ENCODE results near the gene CYP2C8. TPM values are rescaled to one million over a fixed set of nuclear protein-coding genes. Genes with fewer than 3 reads are reported as not detected.
"Not testable (repeated sequence)": the region's sequence is repeated elsewhere in the genome, so short reads cannot be mapped to it uniquely, and the experiment has no call there.

Gene CYP2C8
- total and polyA plus RNA-seq, 2 of the 4 experiments (the other 2 are of a cell fraction): 0.05 TPM; not detected in 1

GRCh38 chr10:95071107-95071660, 1.9 kb upstream of the CYP2C8 start:
- CTCF ChIA-PET: no interaction called here
- H3K9me3 ChIP-seq (ENCODE audit: control insufficient read depth, insufficient read depth, low read length): no peaks in the 10 kb centered on the region
- ATAC-seq (ENCODE audit: low read depth): no peak

DNA sequence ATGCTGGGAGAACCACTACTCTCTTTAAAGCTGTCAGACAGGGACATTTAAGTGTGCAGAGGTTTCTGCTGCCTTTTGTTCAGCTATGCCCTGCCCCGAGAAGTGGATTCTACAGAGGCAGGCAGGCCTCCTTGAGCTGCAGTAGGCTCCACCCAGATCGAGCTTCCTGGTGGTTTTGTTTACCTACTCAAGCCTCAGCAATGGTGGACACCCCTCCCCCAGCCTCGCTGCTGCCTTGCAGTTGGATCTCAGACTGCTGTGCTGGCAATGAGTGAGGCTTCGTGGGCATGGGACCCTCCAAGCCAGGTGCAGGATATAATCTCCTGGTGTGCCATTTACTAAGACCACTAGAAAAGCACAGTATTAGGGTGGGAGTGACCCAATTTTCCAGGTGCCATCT, 5.2 kb downstream of the CYP2C8 start:
- H2AK9ac ChIP-seq (replicated peaks; ENCODE audit: low read depth, low read length, poor library complexity); dilution Hi-C loops (cut with HindIII; ENCODE audit: low sequenced_read_pairs, unreplicated experiment); H3K4ac ChIP-seq (ENCODE audit: low read depth, low read length); H3K79me1 ChIP-seq (ENCODE audit: low read depth in 1 of 2, low read length in 2 of 2); H3K4me3 ChIP-seq (ENCODE audit: insufficient read depth, low read depth, low read length); H3K27ac ChIP-seq (ENCODE audit: insufficient read depth, low read length); H4K5ac ChIP-seq (ENCODE audit: low read depth, low read length); ATAC-seq (ENCODE audit: low read depth); POLR2A ChIA-PET (ENCODE audit: unreplicated experiment); H3K23ac ChIP-seq (ENCODE audit: low read depth, low read length); H3K27me3 ChIP-seq (ENCODE audit: control insufficient read depth, insufficient read depth, low read length); DNase-seq; H4K20me1 ChIP-seq (ENCODE audit: insufficient read depth, low read length); BruUV-seq (replicated peaks); H2BK15ac ChIP-seq (ENCODE audit: low read depth, low read length); H4K91ac ChIP-seq (ENCODE audit: insufficient read depth, low read depth, low read length); intact Hi-C loops (cut with micrococcal nuclease); H3K9me3 ChIP-seq (ENCODE audit: control insufficient read depth, insufficient read depth, low read length); H2BK120ac ChIP-seq (ENCODE audit: low read depth, low read length); H3K9me1 ChIP-seq (ENCODE audit: insufficient read depth, low read length); H2BK20ac ChIP-seq (ENCODE audit: low read depth, low read length); H3K4me2 ChIP-seq (ENCODE audit: low read depth, low read length); H2AK5ac ChIP-seq (ENCODE audit: low read depth, low read length); H3K18ac ChIP-seq (ENCODE audit: low read depth, low read length); H3K36me3 ChIP-seq (ENCODE audit: control insufficient read depth, insufficient read depth, low read length); H2AFZ ChIP-seq (replicated peaks; ENCODE audit: low read length, poor library complexity); CTCF ChIA-PET; H3K56ac ChIP-seq (ENCODE audit: extremely low read depth, insufficient read depth, low read length); H3K9ac ChIP-seq (ENCODE audit: low read depth, low read length); H4K8ac ChIP-seq (ENCODE audit: low read depth in 2 of 2, low read length in 2 of 2); in situ Hi-C loops (cut with MboI; ENCODE audit: low sequenced_read_pairs); H2BK5ac ChIP-seq (ENCODE audit: low read depth, low read length, poor library complexity, severe bottlenecking); H3K14ac ChIP-seq (replicated peaks; ENCODE audit: low read depth, low read length); H3K4me1 ChIP-seq (ENCODE audit: control insufficient read depth, insufficient read depth, low read length): not testable (repeated sequence)
- no CpG with 5 or more reads among the region's 4 CpGs for WGBS, 2 experiments (ENCODE audit: extremely low coverage in 2 of 2, insufficient read length in 1 of 2)

More at GRCh38 chr10:95071107-95071660, 1.9 kb upstream of the CYP2C8 start:
- H3K9ac ChIP-seq (ENCODE audit: low read depth, low read length): no peak overlapping the region
- H4K5ac ChIP-seq (ENCODE audit: low read depth, low read length): no peak overlapping the region
- no peak overlapping the region for H3K56ac ChIP-seq (ENCODE audit: extremely low read depth, insufficient read depth, low read length)
- H2BK15ac ChIP-seq (ENCODE audit: low read depth, low read length): no peak overlapping the region
- no peak overlapping the region for H3K4me2 ChIP-seq (ENCODE audit: low read depth, low read length)
- H3K79me1 ChIP-seq (ENCODE audit: low read depth in 1 of 2, low read length in 2 of 2): no peaks in the 10 kb centered on the region
- BruUV-seq (replicated peaks): no TSS peak
- H2BK120ac ChIP-seq (ENCODE audit: low read depth, low read length): no peak overlapping the region
- no peaks in the 10 kb centered on the region for H3K4me1 ChIP-seq (ENCODE audit: control insufficient read depth, insufficient read depth, low read length)
- H2BK20ac ChIP-seq (ENCODE audit: low read depth, low read length): no peak overlapping the region
- no peaks in the 10 kb centered on the region for H3K9me1 ChIP-seq (ENCODE audit: insufficient read depth, low read length)
- no peak overlapping the region for H2BK5ac ChIP-seq (ENCODE audit: low read depth, low read length, poor library complexity, severe bottlenecking)
- POLR2A ChIA-PET (ENCODE audit: unreplicated experiment): no interaction called here
- TF ChIP-seq FOS (IDR thresholded peaks at IDR 0.05; ENCODE audit: low read depth, low read length) (no peak), CHD1 (IDR thresholded peaks at IDR 0.05; ENCODE audit: low read depth, low read length) (no peak), RFX5 (IDR thresholded peaks at IDR 0.05; ENCODE audit: low read depth, low read length) (no peak)
- H3K4ac ChIP-seq (ENCODE audit: low read depth, low read length): no peak overlapping the region
- WGBS, 2 experiments (ENCODE audit: extremely low coverage in 2 of 2, insufficient read length in 1 of 2): no CpG with 5 or more reads among the region's 3 CpGs
- dilution Hi-C loops (cut with HindIII; ENCODE audit: low sequenced_read_pairs, unreplicated experiment) (no loop called here), intact Hi-C loops (cut with micrococcal nuclease) (no loop called here), in situ Hi-C loops (cut with MboI; ENCODE audit: low sequenced_read_pairs) (no loop called here)
- H3K14ac ChIP-seq (replicated peaks; ENCODE audit: low read depth, low read length): no peak overlapping the region
- H2AFZ ChIP-seq (replicated peaks; ENCODE audit: low read length, poor library complexity): no peak overlapping the region
- no peak overlapping the region for H3K23ac ChIP-seq (ENCODE audit: low read depth, low read length)
- H3K36me3 ChIP-seq (ENCODE audit: control insufficient read depth, insufficient read depth, low read length): no peaks in the 10 kb centered on the region
- no peak overlapping the region for H3K27ac ChIP-seq (ENCODE audit: insufficient read depth, low read length)
- H4K8ac ChIP-seq (ENCODE audit: low read depth in 2 of 2, low read length in 2 of 2): no peak overlapping the region
- H2AK5ac ChIP-seq (ENCODE audit: low read depth, low read length): no peak overlapping the region
- H3K4me3 ChIP-seq (ENCODE audit: insufficient read depth, low read depth, low read length): no peak overlapping the region
- H4K91ac ChIP-seq (ENCODE audit: insufficient read depth, low read depth, low read length): no peak overlapping the region
- no peaks in the 10 kb centered on the region for H3K27me3 ChIP-seq (ENCODE audit: control insufficient read depth, insufficient read depth, low read length)
- no peak overlapping the region for H3K18ac ChIP-seq (ENCODE audit: low read depth, low read length)
- H4K20me1 ChIP-seq (ENCODE audit: insufficient read depth, low read length): no peaks in the 10 kb centered on the region
- H2AK9ac ChIP-seq (replicated peaks; ENCODE audit: low read depth, low read length, poor library complexity): no peak overlapping the region
- no peak for DNase-seq

All from IMR-90 (cell line).